ENCODE results near the gene OR5A2.
"Not testable (repeated sequence)": the region's sequence is repeated elsewhere in the genome, so short reads cannot be mapped to it uniquely, and the experiment has no call there.

Gene OR5A2

DNA sequence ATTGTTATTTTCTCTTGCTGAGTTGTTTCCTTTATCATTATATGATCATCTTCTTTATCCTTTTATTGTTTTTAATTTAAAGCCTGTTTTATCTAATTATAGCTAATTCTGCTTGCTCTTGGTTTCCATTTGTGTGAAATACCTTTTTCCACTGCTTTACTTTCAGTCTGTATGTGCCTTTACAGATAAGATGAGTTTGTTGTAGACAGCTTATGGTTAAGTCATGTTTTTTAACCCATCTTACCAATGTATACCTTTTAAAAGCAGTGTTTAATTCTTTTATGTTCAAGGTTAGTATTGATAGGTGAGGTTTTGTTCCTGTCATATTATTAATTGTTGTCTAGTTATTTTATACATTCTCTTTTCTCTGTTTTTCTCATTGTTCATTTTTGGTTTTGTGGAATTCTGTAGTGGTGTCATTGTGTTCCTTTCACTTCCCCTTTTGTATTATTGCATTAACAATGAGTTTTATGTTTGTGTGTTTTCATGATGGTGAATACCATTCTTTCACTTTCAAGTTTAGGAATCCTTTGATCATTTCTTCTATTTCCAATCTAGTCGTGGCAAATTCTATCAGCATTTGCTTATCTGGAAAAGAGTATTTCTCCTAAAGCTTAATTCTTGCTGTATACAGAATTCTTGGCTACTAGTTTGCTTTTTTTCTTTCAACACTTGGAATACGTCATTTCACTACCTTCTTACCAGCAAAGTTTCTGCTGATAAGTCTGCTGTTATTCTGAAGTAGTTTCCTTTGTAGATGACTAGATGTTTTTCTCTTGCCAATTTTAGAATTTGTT is 45.8 kb downstream of the OR5A2 start:
- no peak for DNase-seq

- not testable (repeated sequence) for DNase-seq
These were observed 53.9 kb downstream of the OR5A2 start for GRCh38 chr11:59372324-59372723.

- DNase-seq, result no peak
These were observed 57.8 kb downstream of the OR5A2 start for GRCh38 chr11:59368238-59369022.

All from activated T-cell treated with anti-CD3 and anti-CD28 coated beads, Interleukin-2, amount 50 U/mL, for 48 hours (primary cell).